ENCODE data around the gene TEN1. TPM values are rescaled to one million over a fixed set of nuclear protein-coding genes. Genes with fewer than 3 reads are reported as not detected.

The TEN1 gene
- total and polyA plus RNA-seq, 2 of the 13 experiments (the other 11 are each of a cell fraction or from before 2014, with no cell fraction given), result 18.0 to 21.3 TPM

GRCh38 chr17:75976175-75976848 lies 2.7 kb upstream of the TEN1 start (continued):
- TF ChIP-seq CREBL2 (CRISPR knock-in tag; IDR thresholded peaks at IDR 0.05; ENCODE audit: borderline replicate concordance) (no peak), ZNF775 (CRISPR knock-in tag; IDR thresholded peaks at IDR 0.05; ENCODE audit: borderline replicate concordance) (no peak), NPAS2 (CRISPR knock-in tag; IDR thresholded peaks at IDR 0.05; ENCODE audit: borderline replicate concordance) (no peak), ZNF644 (CRISPR knock-in tag; IDR thresholded peaks at IDR 0.05; ENCODE audit: low read depth) (no peak), ZNF780A (CRISPR knock-in tag; IDR thresholded peaks at IDR 0.05) (no peak), ZNF20 (CRISPR knock-in tag; IDR thresholded peaks at IDR 0.05) (no peak), ATRX (CRISPR knock-in tag; IDR thresholded peaks at IDR 0.05; ENCODE audit: borderline replicate concordance) (no peak), ZFAT (CRISPR knock-in tag; conservative IDR thresholded peaks at IDR 0.05) (no peak), ZNF672 (CRISPR knock-in tag; IDR thresholded peaks at IDR 0.05) (no peak), LRRFIP1 (CRISPR knock-in tag; conservative IDR thresholded peaks at IDR 0.05) (no peak), AHR (CRISPR knock-in tag; IDR thresholded peaks at IDR 0.05) (no peak), ZFYVE20 (CRISPR knock-in tag; IDR thresholded peaks at IDR 0.05; ENCODE audit: borderline replicate concordance, low read depth) (no peak), CENPT (CRISPR knock-in tag; IDR thresholded peaks at IDR 0.05; ENCODE audit: low read depth) (no peak), SNAPC2 (CRISPR knock-in tag; IDR thresholded peaks at IDR 0.05) (0 out of 2 replicates have a peak, but pooled peaks have one; percentile 28), MATR3 (CRISPR knock-in tag; IDR thresholded peaks at IDR 0.05) (no peak), FUBP1 (CRISPR knock-in tag; IDR thresholded peaks at IDR 0.05; ENCODE audit: borderline replicate concordance) (no peak), ZFP36 (IDR thresholded peaks at IDR 0.05; ENCODE audit: borderline replicate concordance, low read depth, low read length, partially characterized antibody) (no peak), IRX3 (CRISPR knock-in tag; IDR thresholded peaks at IDR 0.05; ENCODE audit: borderline replicate concordance, low read depth) (no peak), GTF3A (CRISPR knock-in tag; conservative IDR thresholded peaks at IDR 0.05) (no peak), MIER2 (CRISPR knock-in tag; IDR thresholded peaks at IDR 0.05) (no peak), CBX1 (IDR thresholded peaks at IDR 0.05; ENCODE audit: low read depth) (no peak), KDM6A (CRISPR knock-in tag; IDR thresholded peaks at IDR 0.05; ENCODE audit: low read depth) (peak; percentile 87), ZNF512B (CRISPR knock-in tag; IDR thresholded peaks at IDR 0.05; ENCODE audit: borderline replicate concordance) (0 out of 2 replicates have a peak, but pooled peaks have one; percentile 49), TBL1XR1 (IDR thresholded peaks at IDR 0.05; ENCODE audit: borderline replicate concordance, low read length, partially characterized antibody) (no peak)

All from HepG2 (cell line).